Adrenal gland (tissue), 12 donors: ENCODE data around the gene MLLT6. TPM values are rescaled to one million over a fixed set of nuclear protein-coding genes. Genes with fewer than 3 reads are reported as not detected.

Experiments
- DNase-seq, 7 donors: peaks; one replicate each; pipeline ENCODE4 v3.0.0-alpha.2; 2019 to 2020
- H3K27ac ChIP-seq, 5 donors: fragments of 200-600 bp; sonication (generic) in 4 of 5; 1 replicate in 3 of 5; 2 replicates in 2 of 5; pipeline versions ENCODE4 v1.5.1 to v1.8.0; 2016 to 2020; ENCODE audit warnings: mild to moderate bottlenecking in 1 of 5
- H3K27me3 ChIP-seq: fragments of 200-600 bp; 2 replicates; pipeline ENCODE4 v1.8.0; 2021
- H3K36me3 ChIP-seq, 2 donors: fragments of 200-600 bp; replicated peaks in 1 of 2; 1 replicate in 1 of 2; 2 replicates in 1 of 2; pipeline versions ENCODE4 v1.5.1 to v1.8.0; 2018 to 2022
- H3K4me1 ChIP-seq, 2 donors: fragments of 200-600 bp; replicated peaks in 1 of 2; 1 replicate in 1 of 2; 2 replicates in 1 of 2; pipeline versions ENCODE4 v1.5.1 to v1.8.0; 2018 to 2021
- H3K4me3 ChIP-seq, 4 donors: fragments of 200-600 bp; sonication (generic) in 3 of 4; one replicate each; pipeline ENCODE4 v1.5.1; 2016 to 2018
- H3K9me3 ChIP-seq, 3 donors: fragments of 200-600 bp; sonication (generic) in 1 of 3; replicated peaks in 1 of 3; 1 replicate in 2 of 3; 2 replicates in 1 of 3; pipeline versions ENCODE4 v1.5.1 to v1.8.0; 2016 to 2021
- POLR2A ChIP-seq, 2 donors: fragments of 450-650 bp; IDR thresholded peaks; one replicate each; pipeline ENCODE4 v1.6.1; 2017; ENCODE audit warnings: antibody characterized with exemption in 2 of 2, mild to moderate bottlenecking in 2 of 2, moderate library complexity in 1 of 2
- WGBS, 4 donors: extraction: QIAGEN DNeasy Blood & Tissue Kit in 2 of 4; methylation state at CpG; one replicate each; pipeline versions ENCODE4 v1.1.5 to v1.1.7; 2013 to 2017; 5-methylcytosine and 5-hydroxymethylcytosine counted together
- intact Hi-C, 2 donors: fragments of 100-400 bp; cut with DNase I; formaldehyde crosslinking; loops; one replicate each; pipeline versions ENCODE4 v1.14.1 to v1.15.0; 2022 to 2023
- polyA plus RNA-seq, 3 donors: library from polyadenylated mRNA; stranded (reverse); fragments of 200-250 nt in 2 of 3; fragments of 350-450 nt in 1 of 3; fragmentation: Illumina TruSeq in 1 of 3; extraction: RNeasy Lipid Tissue Mini Kit (QIAGEN cat#74804) in 1 of 3; gene quantifications; one replicate each; pipeline ENCODE4 v1.2.3, GENCODE V29; 2013 to 2014
- total RNA-seq, 9 donors: library from RNA; depleted of rRNA in 4 of 9; stranded (reverse); fragments of >200 nt in 4 of 9; fragments of 120-200 nt in 1 of 9; fragmentation: NEBNext Ultra II Directional in 1 of 9; extraction: Animal tissue kit (Norgen Biotek cat#: 25700) in 1 of 9; gene quantifications; one replicate each; pipeline versions ENCODE4 v1.1.0 to v1.2.4, GENCODE V29; 2013 to 2023
- TF ChIP-seq, protein P1 (sequence below), 6 experiments: fragments of 450-650 bp in 4 of 6; fragments of 200-600 bp in 2 of 6; sonication (generic) in 1 of 6; IDR thresholded peaks; 1 replicate in 5 of 6; 2 replicates in 1 of 6; pipeline versions ENCODE4 v1.5.1 to v1.8.0; 2016 to 2021; ENCODE audit warnings: antibody characterized with exemption in 6 of 6, mild to moderate bottlenecking in 2 of 6, moderate library complexity in 1 of 6
- donor health status: healthy with polysubstance abuse.
- donor health status: Bipolar disorder and iron deficiency.
- donor health status: DM: yes; HTN: yes; CAD: no.
- donor health status: DM: no; HTN: no; CAD: no.
- donor health status: DM: no; HTN: no; CAD: no.
- donor health status: DM: yes; HTN: yes; CAD: no.

Gene MLLT6
- total and polyA plus RNA-seq, 12 donors: 24.5 to 339 (median 85.2) TPM

DNA sequence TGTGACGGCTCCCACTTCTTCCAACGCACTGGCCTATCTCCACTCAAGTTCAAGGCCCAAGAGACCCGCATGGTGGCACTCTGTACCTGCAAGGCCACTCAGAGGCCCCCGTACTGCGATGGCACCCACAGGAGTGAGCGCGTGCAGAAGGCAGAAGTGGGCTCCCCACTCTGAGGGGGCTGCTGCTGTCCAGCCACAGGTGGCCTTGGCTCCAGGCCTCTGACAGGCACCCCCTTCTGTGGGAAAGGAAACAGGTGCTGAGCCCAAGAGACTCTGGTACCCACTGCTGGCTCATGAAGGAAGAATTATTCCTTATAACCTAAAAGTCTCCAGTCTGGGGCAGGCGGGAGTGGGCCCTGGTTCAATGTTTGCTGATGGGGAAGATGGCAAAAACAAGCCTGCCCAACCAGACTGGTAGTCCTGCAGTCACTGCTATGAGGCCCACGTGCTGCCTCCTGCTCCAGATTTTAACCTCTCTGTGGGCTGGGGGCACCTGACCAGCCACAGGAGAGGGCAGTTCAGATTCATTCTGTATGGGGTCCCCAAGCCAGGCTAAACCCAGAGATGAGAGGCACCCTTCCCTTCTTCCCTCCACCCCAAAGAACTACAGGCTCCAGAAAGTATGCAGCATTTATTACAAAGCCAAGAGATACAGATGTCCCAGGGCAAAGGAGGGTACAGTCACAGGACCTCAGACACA lies 28.4 kb downstream of the MLLT6 start:
- peak in 1 of 7 donors; percentile 27 for DNase-seq
- Histone ChIP-seq H3K36me3 (peaks cover 0 to 46% of the 10 kb centered on the region in 2 donors), H3K9me3 (no peaks in the 10 kb centered on the region), H3K27me3 (no peaks in the 10 kb centered on the region), H3K27ac (peak overlapping the region in 4 of 5 donors; percentile 6 to 96 (median 86)), H3K4me1 (peaks cover 39 to 61% of the 10 kb centered on the region in 2 donors), H3K4me3 (no peak overlapping the region)
- WGBS, 4 donors: 46 to 56% (median 51%) methylated on average over 9 of the region's 9 CpGs
- TF ChIP-seq, protein P1, sequence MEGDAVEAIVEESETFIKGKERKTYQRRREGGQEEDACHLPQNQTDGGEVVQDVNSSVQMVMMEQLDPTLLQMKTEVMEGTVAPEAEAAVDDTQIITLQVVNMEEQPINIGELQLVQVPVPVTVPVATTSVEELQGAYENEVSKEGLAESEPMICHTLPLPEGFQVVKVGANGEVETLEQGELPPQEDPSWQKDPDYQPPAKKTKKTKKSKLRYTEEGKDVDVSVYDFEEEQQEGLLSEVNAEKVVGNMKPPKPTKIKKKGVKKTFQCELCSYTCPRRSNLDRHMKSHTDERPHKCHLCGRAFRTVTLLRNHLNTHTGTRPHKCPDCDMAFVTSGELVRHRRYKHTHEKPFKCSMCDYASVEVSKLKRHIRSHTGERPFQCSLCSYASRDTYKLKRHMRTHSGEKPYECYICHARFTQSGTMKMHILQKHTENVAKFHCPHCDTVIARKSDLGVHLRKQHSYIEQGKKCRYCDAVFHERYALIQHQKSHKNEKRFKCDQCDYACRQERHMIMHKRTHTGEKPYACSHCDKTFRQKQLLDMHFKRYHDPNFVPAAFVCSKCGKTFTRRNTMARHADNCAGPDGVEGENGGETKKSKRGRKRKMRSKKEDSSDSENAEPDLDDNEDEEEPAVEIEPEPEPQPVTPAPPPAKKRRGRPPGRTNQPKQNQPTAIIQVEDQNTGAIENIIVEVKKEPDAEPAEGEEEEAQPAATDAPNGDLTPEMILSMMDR (IDR thresholded peaks at IDR 0.05): no peak
- TF ChIP-seq POLR2A (IDR thresholded peaks at IDR 0.05): no peak
- intact Hi-C loops: no loop called here

GRCh38 chr17:38733982-38734973 lies 29.2 kb downstream of the MLLT6 start:
- 62 to 70% (median 64%) methylated on average over 9 to 15 of the region's 15 CpGs for WGBS, 4 donors
- DNase-seq: peak in 1 of 7 donors; percentile 23
- no peak for TF ChIP-seq POLR2A (IDR thresholded peaks at IDR 0.05)
- TF ChIP-seq, protein P1 (IDR thresholded peaks at IDR 0.05): no peak
- Histone ChIP-seq H3K27ac (peak overlapping the region in 3 of 5 donors; percentile 82 to 96 (median 90)), H3K36me3 (peaks cover 0 to 54% of the 10 kb centered on the region in 2 donors), H3K9me3 (no peaks in the 10 kb centered on the region), H3K27me3 (no peaks in the 10 kb centered on the region), H3K4me3 (no peak overlapping the region), H3K4me1 (peaks cover 39 to 53% of the 10 kb centered on the region in 2 donors)
- intact Hi-C loops: no loop called here

GRCh38 chr17:38735161-38735997 lies 30.3 kb downstream of the MLLT6 start:
- WGBS, 4 donors: 32 to 37% (median 34%) methylated on average over 18 to 23 of the region's 23 CpGs
- Histone ChIP-seq H3K4me1 (peaks cover 39 to 47% of the 10 kb centered on the region in 2 donors), H3K4me3 (no peak overlapping the region), H3K27me3 (no peaks in the 10 kb centered on the region), H3K27ac (peak overlapping the region in 3 of 5 donors; percentile 52 to 82 (median 59)), H3K36me3 (peaks cover 0 to 61% of the 10 kb centered on the region in 2 donors), H3K9me3 (no peaks in the 10 kb centered on the region)
- intact Hi-C loops: loop anchor here (5.0 kb wide), 2 partner anchors 58 to 63 kb away; partner anchors contain the start of gene EPOP (in 1 of the 2)
- TF ChIP-seq, protein P1 (IDR thresholded peaks at IDR 0.05): peak; percentile 81 to 99 (median 96)
- TF ChIP-seq POLR2A (IDR thresholded peaks at IDR 0.05): peak in 1 of 2 donors; percentile 17
- DNase-seq: peak; percentile 65 to 81 (median 73)
